Ascending aorta (tissue), 2 donors: ENCODE measurements around the gene HNRNPAB. TPM values are rescaled to one million over a fixed set of nuclear protein-coding genes. Genes with fewer than 3 reads are reported as not detected.

Source experiments
- DNase-seq, 2 donors: peaks; one replicate each; pipeline ENCODE4 v3.0.0-alpha.2; 2019; ENCODE audit warnings: low spot score in 2 of 2
- H3K27ac ChIP-seq, 2 donors: fragments of 200-600 bp; sonication (generic); one replicate each; pipeline ENCODE4 v1.5.1; 2016 to 2017; ENCODE audit warnings: mild to moderate bottlenecking in 1 of 2
- H3K27me3 ChIP-seq: fragments of 200-600 bp; sonication (generic); one replicate; pipeline ENCODE4 v1.5.1; 2017
- H3K36me3 ChIP-seq, 2 donors: fragments of 200-600 bp; sonication (generic); one replicate each; pipeline ENCODE4 v1.5.1; 2016
- H3K4me1 ChIP-seq, 2 donors: fragments of 200-600 bp; sonication (generic); one replicate each; pipeline ENCODE4 v1.5.1; 2016 to 2017; ENCODE audit warnings: mild to moderate bottlenecking in 1 of 2
- H3K4me3 ChIP-seq, 2 donors: fragments of 200-600 bp; sonication (generic); one replicate each; pipeline ENCODE4 v1.5.1; 2016 to 2017; ENCODE audit warnings: mild to moderate bottlenecking in 1 of 2
- H3K9me3 ChIP-seq, 2 donors: fragments of 200-600 bp; sonication (generic); one replicate each; pipeline ENCODE4 v1.5.1; 2016
- intact Hi-C: fragments of 100-400 bp; cut with DNase I; formaldehyde crosslinking; loops from one replicate; pipeline ENCODE4 v1.15.1; 2023
- total RNA-seq: library from RNA; depleted of rRNA; stranded (reverse); fragments of >200 nt; gene quantifications from one replicate; pipeline ENCODE4 v1.1.0, GENCODE V29; 2016
- TF ChIP-seq, protein P1 (sequence below), 3 experiments: fragments of 200-600 bp in 2 of 3; fragments of 450-650 bp in 1 of 3; sonication (generic) in 2 of 3; IDR thresholded peaks; one replicate each; pipeline ENCODE4 v1.5.1; 2016 to 2019; ENCODE audit warnings: antibody characterized with exemption in 3 of 3, mild to moderate bottlenecking in 1 of 3, moderate library complexity in 1 of 3

The HNRNPAB gene
- total RNA-seq, 1 donor from 2014 or later, result 99.2 TPM

DNA sequence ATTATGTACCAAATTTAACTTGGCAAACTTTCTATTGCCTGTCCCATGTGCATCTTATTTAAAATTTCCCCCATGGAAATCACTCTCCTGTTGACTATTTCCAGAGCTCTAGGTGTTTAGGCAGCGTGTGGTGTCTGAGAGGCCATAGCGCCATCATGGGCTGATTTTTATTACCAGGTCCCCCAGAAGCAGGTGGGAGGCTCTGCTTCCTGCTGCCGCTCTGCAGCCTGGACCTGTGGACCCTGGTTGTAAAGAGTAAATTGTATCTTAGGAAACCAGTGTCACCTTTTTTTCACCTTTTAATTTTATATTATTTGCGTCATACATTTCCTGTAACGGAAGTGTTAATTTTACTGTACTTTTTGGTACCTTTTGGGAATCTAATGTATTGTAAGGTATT lies 6.4 kb downstream of the HNRNPAB start:
- intact Hi-C loops, result loop anchor here (5.0 kb wide), 1 partner anchor 417 kb away; the partner anchor contains the start of gene CLK4

DNA sequence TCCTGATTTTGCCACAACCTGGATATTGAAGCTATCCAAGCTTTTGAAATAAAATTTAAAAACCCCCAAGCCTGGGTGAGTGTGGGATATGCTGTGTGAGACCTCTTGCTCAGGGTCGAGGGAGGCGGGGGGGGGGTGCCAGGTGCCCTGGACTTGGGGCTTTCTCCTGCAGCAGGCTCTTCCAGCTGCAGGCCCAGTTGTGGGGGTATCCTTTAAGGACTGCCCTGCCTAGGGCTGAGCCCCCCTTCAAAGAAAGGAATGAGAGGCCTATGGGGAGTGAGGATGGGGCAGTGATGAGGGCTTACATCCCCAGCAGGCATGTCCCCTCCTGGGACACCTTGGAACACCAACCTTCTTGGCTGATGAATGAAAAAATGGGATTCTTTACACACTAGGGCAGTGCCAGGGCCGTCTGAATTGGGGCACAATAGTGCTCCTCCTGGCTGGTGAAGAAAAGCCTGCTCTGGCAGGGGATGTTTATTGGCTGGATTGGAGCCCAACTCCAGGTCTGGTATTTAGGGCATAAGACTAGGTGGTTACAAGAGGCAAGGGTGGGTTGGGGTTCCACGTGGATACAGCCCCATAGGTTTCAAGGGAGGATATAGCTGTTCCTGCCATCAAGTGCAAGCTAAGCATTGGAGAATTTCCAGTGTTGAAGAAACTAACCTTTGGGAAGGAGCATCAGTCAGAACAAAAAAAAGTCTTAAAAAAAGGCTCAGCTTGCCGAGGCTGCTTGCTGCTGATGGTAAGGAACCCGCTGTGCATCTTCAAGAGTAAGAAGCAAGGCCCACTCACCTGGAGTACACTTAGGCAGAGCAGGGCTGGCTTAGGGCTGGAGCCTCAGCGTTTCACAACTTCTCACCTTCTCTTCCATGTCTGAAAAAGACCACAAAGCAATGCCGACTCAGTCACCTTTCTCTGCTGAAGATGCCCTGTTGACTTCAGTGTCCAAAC lies 7.0 kb downstream of the HNRNPAB start:
- Histone ChIP-seq H3K27me3 (no peaks in the 10 kb centered on the region), H3K36me3 (peaks cover 96% of the 10 kb centered on the region in 2 donors), H3K4me3 (no peak overlapping the region), H3K27ac (no peak overlapping the region), H3K4me1 (peaks cover 4 to 9% of the 10 kb centered on the region in 2 donors), H3K9me3 (no peaks in the 10 kb centered on the region)
- TF ChIP-seq, protein P1, sequence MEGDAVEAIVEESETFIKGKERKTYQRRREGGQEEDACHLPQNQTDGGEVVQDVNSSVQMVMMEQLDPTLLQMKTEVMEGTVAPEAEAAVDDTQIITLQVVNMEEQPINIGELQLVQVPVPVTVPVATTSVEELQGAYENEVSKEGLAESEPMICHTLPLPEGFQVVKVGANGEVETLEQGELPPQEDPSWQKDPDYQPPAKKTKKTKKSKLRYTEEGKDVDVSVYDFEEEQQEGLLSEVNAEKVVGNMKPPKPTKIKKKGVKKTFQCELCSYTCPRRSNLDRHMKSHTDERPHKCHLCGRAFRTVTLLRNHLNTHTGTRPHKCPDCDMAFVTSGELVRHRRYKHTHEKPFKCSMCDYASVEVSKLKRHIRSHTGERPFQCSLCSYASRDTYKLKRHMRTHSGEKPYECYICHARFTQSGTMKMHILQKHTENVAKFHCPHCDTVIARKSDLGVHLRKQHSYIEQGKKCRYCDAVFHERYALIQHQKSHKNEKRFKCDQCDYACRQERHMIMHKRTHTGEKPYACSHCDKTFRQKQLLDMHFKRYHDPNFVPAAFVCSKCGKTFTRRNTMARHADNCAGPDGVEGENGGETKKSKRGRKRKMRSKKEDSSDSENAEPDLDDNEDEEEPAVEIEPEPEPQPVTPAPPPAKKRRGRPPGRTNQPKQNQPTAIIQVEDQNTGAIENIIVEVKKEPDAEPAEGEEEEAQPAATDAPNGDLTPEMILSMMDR (IDR thresholded peaks at IDR 0.05), result no peak
- DNase-seq, result no peak
- intact Hi-C loops, result loop anchor here (5.0 kb wide), 1 partner anchor 416 kb away; the partner anchor contains the start of gene CLK4

More for the DNA sequence above, 6.4 kb downstream of the HNRNPAB start:
- no peak for DNase-seq
- Histone ChIP-seq H3K4me1 (peaks cover 8 to 16% of the 10 kb centered on the region in 2 donors), H3K36me3 (peaks cover 89% of the 10 kb centered on the region in 2 donors), H3K27me3 (no peaks in the 10 kb centered on the region), H3K27ac (no peak overlapping the region), H3K4me3 (no peak overlapping the region), H3K9me3 (no peaks in the 10 kb centered on the region)
- TF ChIP-seq, protein P1 (IDR thresholded peaks at IDR 0.05), result no peak

DNA sequence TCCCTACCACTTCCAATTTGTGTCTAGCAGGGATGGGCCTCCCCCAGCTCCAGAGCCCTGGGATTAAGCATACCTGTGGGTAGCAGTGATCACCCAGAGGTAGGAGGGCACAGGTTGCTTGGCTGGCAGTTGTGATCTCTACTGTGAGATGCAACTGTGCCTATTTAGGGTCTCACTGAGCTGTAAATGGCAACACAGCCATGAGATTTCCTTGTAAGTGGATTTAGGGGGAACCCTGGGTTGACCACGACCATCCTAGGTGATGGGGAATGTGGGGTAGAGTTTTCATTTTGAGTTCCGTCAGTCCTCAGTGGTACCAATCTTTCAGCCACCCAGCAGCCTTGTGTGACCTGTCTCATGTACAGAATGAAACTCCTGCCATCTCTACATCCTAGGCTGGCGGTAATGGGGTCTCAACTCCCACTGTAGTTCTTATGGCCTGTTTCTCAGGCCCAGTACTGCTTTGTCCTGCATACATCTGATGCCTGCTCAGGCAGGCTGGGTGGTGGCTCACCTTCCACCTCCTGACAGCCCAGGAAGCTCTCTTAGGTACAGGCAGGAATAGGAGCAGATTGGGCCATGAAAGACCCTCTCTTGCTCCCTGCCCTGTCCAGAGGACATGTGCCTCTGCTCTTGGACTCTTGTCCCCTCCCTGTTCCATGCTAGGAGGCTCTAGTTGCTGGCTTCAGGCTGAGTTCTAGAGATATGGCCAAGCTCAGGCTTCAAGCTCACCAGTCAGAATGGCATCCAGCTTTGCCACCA lies 8.1 kb downstream of the HNRNPAB start:
- Histone ChIP-seq H3K9me3 (no peaks in the 10 kb centered on the region), H3K36me3 (peaks cover 92 to 93% of the 10 kb centered on the region in 2 donors), H3K4me1 (no peaks in the 10 kb centered on the region)

DNA sequence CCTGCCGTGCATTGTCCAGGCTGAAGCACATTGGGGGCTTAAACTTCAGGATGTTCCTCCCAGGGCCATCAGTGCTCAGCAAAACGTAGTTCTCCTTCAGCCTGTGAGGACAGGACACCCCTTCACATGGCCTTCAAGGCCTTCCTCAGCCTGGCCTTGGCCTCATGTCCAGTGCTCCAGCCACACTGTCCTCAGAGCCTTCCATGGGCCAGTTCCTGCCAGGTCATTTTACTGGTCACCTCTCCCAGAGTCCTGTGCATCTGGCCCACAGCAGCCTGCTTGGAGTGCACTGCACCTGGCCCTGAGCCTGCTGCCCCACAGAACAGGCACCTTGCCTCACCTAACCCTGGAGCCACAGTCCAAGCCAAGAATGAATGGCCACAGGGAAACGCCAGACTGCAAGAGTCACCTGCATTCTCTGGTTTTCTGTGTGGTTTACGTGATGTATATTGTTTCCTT lies 8.7 kb downstream of the HNRNPAB start:
- no peaks in the 10 kb centered on the region for H3K9me3 ChIP-seq
- no peak overlapping the region for H3K4me3 ChIP-seq
- no peaks in the 10 kb centered on the region for H3K27me3 ChIP-seq
- H3K36me3 ChIP-seq, result peaks cover 86 to 89% of the 10 kb centered on the region in 2 donors
- no peaks in the 10 kb centered on the region for H3K4me1 ChIP-seq
- no peak overlapping the region for H3K27ac ChIP-seq
- TF ChIP-seq, protein P1 (IDR thresholded peaks at IDR 0.05), result no peak
- no peak for DNase-seq
- intact Hi-C loops, result loop anchor here (5.0 kb wide), 1 partner anchor 414 kb away; the partner anchor contains the start of gene CLK4

More for the DNA sequence above, 8.1 kb downstream of the HNRNPAB start:
- intact Hi-C loops, result loop anchor here (5.0 kb wide), 1 partner anchor 415 kb away; the partner anchor contains the start of gene CLK4
- TF ChIP-seq, protein P1 (IDR thresholded peaks at IDR 0.05), result no peak
- Histone ChIP-seq H3K27ac (no peak overlapping the region), H3K27me3 (no peaks in the 10 kb centered on the region), H3K4me3 (no peak overlapping the region)
- no peak for DNase-seq

DNA sequence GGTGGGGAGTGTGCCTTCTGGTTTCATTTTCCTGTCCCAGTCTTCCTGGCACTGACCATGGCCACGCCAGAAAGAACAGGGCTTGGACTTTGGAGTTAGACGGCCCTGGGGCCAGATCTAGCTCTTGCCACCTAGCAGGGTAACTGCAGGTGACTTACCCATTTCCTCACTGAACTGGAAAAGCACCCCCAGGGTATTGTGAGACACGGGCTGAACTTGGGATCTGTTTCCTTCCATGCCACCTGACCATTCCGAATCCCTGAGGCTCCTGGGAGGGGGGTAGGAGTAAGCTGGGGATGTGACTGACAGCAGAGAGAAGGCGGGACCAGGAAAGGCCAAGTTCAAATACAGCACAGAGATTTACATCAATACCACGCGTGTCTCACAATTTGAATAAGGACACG lies 9.4 kb downstream of the HNRNPAB start:
- Histone ChIP-seq H3K27me3 (no peaks in the 10 kb centered on the region), H3K4me3 (no peak overlapping the region), H3K36me3 (peaks cover 81 to 88% of the 10 kb centered on the region in 2 donors), H3K4me1 (no peaks in the 10 kb centered on the region), H3K9me3 (no peaks in the 10 kb centered on the region), H3K27ac (no peak overlapping the region)
- no peak for DNase-seq
- TF ChIP-seq, protein P1 (IDR thresholded peaks at IDR 0.05), result no peak
- intact Hi-C loops, result loop anchor here (5.0 kb wide), 1 partner anchor 414 kb away; the partner anchor contains the start of gene CLK4
